CD4-positive, alpha-beta T cell treated with Interleukin-6 at 100 ng/mL for 8 hours (primary cell): ENCODE results near the gene SLC4A8.

Experiments
- DNase-seq: peaks from one replicate; pipeline ENCODE4 v3.0.0-alpha.2; 2020; ENCODE audit warnings: mixed read lengths, low spot score

Gene SLC4A8

GRCh38 chr12:51424662-51425539, at the start of gene SLC4A8:
TSS of gene SLC4A8 (plus strand) at chr12:51424831. CDS start at chr12:51424988, 157 bp downstream.
- peak; percentile 72 for DNase-seq

GRCh38 chr12:51374856-51375255, 49.8 kb upstream of the SLC4A8 start:
- no peak for DNase-seq

- DNase-seq: no peak
Measured at GRCh38 chr12:51377099-51377984, 47.3 kb upstream of the SLC4A8 start.

GRCh38 chr12:51378749-51379148, 45.9 kb upstream of the SLC4A8 start:
- no peak for DNase-seq

GRCh38 chr12:51379571-51379970, 45.1 kb upstream of the SLC4A8 start:
- DNase-seq: no peak

GRCh38 chr12:51381226-51382079, 43.2 kb upstream of the SLC4A8 start:
- no peak for DNase-seq

GRCh38 chr12:51382173-51382572, 42.5 kb upstream of the SLC4A8 start:
- DNase-seq: no peak

GRCh38 chr12:51383269-51383905, 41.2 kb upstream of the SLC4A8 start:
- DNase-seq: no peak

- DNase-seq: no peak
Measured at GRCh38 chr12:51386351-51386750, 38.3 kb upstream of the SLC4A8 start.

GRCh38 chr12:51388069-51388799, 36.4 kb upstream of the SLC4A8 start:
- no peak for DNase-seq

- DNase-seq: no peak
Measured at GRCh38 chr12:51388846-51389245, 35.8 kb upstream of the SLC4A8 start.

GRCh38 chr12:51389302-51389999, 35.2 kb upstream of the SLC4A8 start:
- DNase-seq: no peak

GRCh38 chr12:51390457-51390856, 34.2 kb upstream of the SLC4A8 start:
- no peak for DNase-seq

- no peak for DNase-seq
Measured at GRCh38 chr12:51390891-51391282, 33.7 kb upstream of the SLC4A8 start.

- DNase-seq: peak; percentile 63
Measured at GRCh38 chr12:51391283-51392123, 33.1 kb upstream of the SLC4A8 start, which contains the start of gene GALNT6. TSS of gene GALNT6 (minus strand) at chr12:51391406. CDS start at chr12:51379781, 11,625 bp downstream.

- no peak for DNase-seq
Measured at GRCh38 chr12:51392556-51393237, 31.9 kb upstream of the SLC4A8 start.

GRCh38 chr12:51393676-51394545, 30.7 kb upstream of the SLC4A8 start:
- peak; percentile 71 for DNase-seq
